Tibial nerve (tissue), 4 donors: Measurements from ENCODE around the gene EDA.

Experiments
- EP300 ChIP-seq, 2 donors: sonication (generic); formaldehyde crosslinking; IDR thresholded peaks; one replicate each; pipeline ENCODE4 v1.6.1; 2017; ENCODE audit warnings: antibody characterized with exemption in 2 of 2, mild to moderate bottlenecking in 1 of 2
- POLR2A ChIP-seq, 2 donors: fragments of 450-650 bp; IDR thresholded peaks; one replicate each; pipeline ENCODE4 v1.6.1; 2017; ENCODE audit warnings: antibody characterized with exemption in 2 of 2, mild to moderate bottlenecking in 2 of 2, moderate library complexity in 2 of 2
- TF ChIP-seq, protein P1 (sequence below), 5 experiments: fragments of 200-600 bp in 3 of 5; fragments of 450-650 bp in 2 of 5; sonication (generic) in 3 of 5; IDR thresholded peaks; one replicate each; pipeline ENCODE4 v1.5.1; 2016 to 2019; ENCODE audit warnings: antibody characterized with exemption in 5 of 5, mild to moderate bottlenecking in 3 of 5, moderate library complexity in 2 of 5

DNA sequence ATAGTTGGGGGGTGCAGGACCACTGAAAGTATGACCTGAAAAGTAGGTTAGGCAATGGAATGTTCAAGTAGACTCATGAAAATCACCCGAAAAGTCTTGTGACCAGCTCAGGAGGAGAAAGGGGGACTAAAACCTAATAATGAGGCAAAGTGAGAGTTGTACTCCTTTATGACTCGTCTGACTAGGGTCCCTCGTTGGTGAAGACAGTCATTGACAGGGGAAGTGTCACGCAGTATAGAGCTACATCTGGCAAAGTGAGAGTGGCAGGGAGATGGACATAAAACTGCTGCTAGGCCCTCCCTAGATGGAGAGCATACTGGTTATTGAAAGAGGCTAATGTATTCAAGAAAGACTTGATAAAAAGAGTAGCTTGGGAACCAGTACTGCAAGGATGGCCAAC lies 466.8 kb downstream of the EDA start:
- TF ChIP-seq, protein P1, sequence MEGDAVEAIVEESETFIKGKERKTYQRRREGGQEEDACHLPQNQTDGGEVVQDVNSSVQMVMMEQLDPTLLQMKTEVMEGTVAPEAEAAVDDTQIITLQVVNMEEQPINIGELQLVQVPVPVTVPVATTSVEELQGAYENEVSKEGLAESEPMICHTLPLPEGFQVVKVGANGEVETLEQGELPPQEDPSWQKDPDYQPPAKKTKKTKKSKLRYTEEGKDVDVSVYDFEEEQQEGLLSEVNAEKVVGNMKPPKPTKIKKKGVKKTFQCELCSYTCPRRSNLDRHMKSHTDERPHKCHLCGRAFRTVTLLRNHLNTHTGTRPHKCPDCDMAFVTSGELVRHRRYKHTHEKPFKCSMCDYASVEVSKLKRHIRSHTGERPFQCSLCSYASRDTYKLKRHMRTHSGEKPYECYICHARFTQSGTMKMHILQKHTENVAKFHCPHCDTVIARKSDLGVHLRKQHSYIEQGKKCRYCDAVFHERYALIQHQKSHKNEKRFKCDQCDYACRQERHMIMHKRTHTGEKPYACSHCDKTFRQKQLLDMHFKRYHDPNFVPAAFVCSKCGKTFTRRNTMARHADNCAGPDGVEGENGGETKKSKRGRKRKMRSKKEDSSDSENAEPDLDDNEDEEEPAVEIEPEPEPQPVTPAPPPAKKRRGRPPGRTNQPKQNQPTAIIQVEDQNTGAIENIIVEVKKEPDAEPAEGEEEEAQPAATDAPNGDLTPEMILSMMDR (IDR thresholded peaks at IDR 0.05): no peak
- TF ChIP-seq POLR2A (IDR thresholded peaks at IDR 0.05): no peak
- no peak for TF ChIP-seq EP300 (IDR thresholded peaks at IDR 0.05)
